HFF-Myc (cell line): Measurements from ENCODE around the gene ELMO1.

Experiments
- DNase-seq: peaks from one replicate; pipeline ENCODE4 v3.0.0-alpha.2; 2011; ENCODE audit warnings: low read depth; ENCODE audit errors: extremely low read depth
- H3K4me3 ChIP-seq: replicated peaks from 2 replicates; pipeline ENCODE4 v1.5.1; 2011; ENCODE audit warnings: low read depth, mild to moderate bottlenecking, control low read depth, low read length
- TF ChIP-seq, protein P1 (sequence below): IDR thresholded peaks from 2 replicates; pipeline ENCODE4 v1.5.1; 2012; ENCODE audit warnings: mild to moderate bottlenecking, low read depth, low read length, control low read depth; ENCODE audit errors: missing control alignments

ELMO1 gene

DNA sequence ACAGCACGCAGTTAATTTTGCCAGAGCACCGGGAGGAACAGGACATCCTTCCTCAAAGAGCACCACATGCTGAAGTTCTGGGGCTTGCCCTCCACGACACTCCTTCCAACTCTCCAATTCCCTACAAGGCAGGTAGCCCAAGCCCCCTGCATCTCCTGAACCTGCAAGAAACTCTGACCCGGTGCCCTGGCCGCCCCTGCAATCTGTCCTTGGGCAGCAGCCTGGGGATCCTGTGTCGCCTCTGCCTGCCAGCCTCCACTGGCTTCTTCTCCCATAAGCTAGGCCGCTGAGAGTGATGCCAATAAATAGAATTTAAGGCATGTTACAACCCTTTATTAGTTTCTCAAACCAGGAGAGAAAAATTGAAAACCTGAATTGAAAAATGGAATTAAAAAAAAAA, 182.8 kb downstream of the ELMO1 start:
- TF ChIP-seq, protein P1, sequence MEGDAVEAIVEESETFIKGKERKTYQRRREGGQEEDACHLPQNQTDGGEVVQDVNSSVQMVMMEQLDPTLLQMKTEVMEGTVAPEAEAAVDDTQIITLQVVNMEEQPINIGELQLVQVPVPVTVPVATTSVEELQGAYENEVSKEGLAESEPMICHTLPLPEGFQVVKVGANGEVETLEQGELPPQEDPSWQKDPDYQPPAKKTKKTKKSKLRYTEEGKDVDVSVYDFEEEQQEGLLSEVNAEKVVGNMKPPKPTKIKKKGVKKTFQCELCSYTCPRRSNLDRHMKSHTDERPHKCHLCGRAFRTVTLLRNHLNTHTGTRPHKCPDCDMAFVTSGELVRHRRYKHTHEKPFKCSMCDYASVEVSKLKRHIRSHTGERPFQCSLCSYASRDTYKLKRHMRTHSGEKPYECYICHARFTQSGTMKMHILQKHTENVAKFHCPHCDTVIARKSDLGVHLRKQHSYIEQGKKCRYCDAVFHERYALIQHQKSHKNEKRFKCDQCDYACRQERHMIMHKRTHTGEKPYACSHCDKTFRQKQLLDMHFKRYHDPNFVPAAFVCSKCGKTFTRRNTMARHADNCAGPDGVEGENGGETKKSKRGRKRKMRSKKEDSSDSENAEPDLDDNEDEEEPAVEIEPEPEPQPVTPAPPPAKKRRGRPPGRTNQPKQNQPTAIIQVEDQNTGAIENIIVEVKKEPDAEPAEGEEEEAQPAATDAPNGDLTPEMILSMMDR, result no peak
- no peak for DNase-seq
- H3K4me3 ChIP-seq, result no peak overlapping the region

DNA sequence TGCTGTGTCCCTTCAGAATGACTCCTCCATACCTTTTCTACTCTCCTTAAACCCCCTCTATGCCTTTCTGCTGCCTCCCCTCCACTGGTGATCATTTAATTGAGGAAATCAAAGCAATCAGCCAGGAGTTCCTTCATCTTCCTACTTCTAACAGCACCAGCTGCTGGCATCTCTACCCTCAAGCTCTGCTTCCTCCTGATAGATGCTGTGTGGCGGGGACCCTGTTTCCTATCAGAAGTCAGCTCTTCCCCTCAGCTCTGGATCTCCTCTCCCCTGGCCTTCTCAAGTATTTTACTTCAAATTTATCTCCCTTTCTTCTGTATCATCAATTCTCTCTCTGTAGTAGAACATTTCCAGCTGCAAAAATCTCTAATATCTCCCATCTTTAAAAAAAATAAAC, 183.7 kb downstream of the ELMO1 start:
- TF ChIP-seq, protein P1, result no peak
- H3K4me3 ChIP-seq, result no peak overlapping the region
- DNase-seq, result no peak

DNA sequence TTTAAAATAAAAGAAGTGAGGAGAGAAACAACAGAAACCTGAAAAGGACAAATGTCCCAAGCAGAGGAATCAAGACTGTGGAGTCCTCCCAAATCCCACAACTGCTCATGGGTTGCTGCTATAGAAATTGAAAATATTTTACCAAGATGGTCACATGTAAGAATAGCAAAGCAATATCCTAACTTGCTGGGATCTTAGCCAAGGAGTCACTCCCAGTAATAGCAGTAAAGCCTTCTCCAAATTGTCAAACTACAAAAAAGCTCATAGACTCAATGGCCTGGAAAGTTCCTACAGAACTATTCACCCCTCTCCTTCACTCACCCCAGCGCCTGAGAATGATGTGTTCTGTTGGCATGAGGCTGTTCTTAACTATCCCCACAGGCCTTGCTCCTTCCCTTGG, 186.5 kb downstream of the ELMO1 start:
- TF ChIP-seq, protein P1, result no peak
- no peak overlapping the region for H3K4me3 ChIP-seq
- no peak for DNase-seq

DNA sequence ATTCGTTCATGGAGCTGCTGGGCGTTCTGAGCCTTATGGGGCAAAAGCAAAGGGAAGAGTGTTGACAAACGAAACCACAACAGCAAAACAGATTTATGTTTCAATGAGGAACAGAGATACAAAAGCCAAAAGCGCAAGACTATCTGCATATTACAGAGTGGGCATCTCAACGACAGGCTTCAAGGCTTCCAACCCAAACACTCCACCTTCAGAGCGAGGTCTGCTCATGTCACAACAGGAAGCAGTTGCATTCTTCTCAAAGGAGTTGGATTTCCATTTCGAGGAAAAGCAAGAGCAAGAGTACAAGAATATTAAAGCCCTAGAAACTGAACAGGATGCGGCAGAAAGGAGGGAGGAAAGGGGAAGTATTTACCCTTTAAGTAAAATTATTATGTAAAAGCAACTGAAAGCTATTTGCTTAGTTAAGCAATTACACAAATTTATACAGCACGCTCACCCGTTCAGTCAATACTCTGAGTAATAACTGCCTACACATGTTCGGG, 189.3 kb downstream of the ELMO1 start:
- no peak for DNase-seq
- TF ChIP-seq, protein P1, result no peak
- no peak overlapping the region for H3K4me3 ChIP-seq

DNA sequence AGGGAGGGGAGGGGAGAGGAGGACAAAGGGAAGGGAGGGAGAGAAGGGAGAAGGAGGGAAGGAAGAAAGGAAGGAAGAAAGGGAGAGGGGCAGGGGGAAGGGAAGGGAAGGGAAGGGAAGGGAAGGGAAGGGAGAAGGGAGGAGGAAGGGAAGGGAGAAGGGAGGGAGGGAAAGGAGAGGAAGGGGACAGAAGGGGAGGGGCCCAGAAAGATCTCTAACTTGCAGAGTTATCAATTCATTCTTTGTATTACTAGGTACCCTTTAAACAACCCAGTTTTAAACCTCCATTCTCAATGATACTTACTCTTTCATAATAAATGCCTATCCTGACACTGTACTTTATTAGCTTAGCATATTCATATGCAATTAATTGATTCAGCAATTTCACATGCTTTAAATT, 192.0 kb downstream of the ELMO1 start:
- no peak for DNase-seq
- TF ChIP-seq, protein P1, result no peak
- H3K4me3 ChIP-seq, result no peak overlapping the region

DNA sequence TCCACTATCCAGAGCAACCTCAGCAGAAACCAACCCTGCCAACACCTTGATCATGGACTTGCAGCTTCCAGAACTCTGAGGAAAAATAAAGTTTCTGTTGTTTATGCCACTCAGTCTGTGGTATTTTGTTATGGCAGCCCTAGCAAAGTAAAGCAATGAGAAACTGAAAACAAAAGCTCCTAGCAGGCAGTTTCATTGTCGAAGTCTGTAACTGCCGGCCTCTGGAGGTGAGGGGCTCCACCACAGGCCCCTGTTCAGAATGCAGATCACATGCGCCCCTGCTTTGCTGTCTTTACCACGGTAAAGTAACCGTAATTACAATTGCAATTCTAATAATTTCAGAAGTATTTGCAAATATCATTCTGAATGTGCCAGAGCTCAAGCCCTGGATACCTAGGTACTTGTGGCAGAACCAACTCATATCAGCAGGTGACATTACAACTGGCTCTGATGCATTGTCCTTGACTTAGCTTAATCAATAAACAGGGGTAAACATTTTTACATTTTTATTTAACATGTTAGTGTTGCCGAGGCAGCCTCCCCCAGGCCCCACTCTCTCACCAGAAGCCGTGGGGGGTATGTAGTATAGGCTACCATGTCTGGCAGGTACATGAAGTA, 193.2 kb downstream of the ELMO1 start:
- no peak overlapping the region for H3K4me3 ChIP-seq
- TF ChIP-seq, protein P1, result no peak

DNA sequence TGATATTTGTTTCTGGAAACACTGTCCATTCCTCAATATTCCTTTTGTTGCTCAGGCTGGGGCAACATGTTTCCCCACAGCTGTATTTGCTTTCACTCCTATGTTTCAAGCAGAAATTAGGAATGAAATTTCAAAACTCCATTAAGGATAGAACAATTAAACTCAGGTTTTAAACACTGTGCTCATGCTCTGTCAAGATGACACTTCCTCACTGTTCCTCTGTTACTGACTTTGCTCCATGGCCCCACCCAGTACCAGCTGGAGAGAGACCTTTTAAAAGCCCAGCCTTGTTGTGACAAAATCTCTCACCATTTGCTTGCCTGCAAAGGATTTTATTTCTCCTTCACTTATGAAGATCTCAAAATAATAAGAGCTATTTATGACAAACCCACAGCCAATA, 197.4 kb downstream of the ELMO1 start:
- TF ChIP-seq, protein P1, result no peak
- H3K4me3 ChIP-seq, result no peak overlapping the region

More for the DNA sequence above, 193.2 kb downstream of the ELMO1 start:
- DNase-seq, result no peak

More for the DNA sequence above, 197.4 kb downstream of the ELMO1 start:
- no peak for DNase-seq
